Muscle of arm (tissue), 14 donors: ENCODE data around the gene SLC39A6. TPM values are rescaled to one million over a fixed set of nuclear protein-coding genes. Genes with fewer than 3 reads are reported as not detected.
"Not testable (repeated sequence)": the region's sequence is repeated elsewhere in the genome, so short reads cannot be mapped to it uniquely, and the experiment has no call there.

Experiments used
- DNase-seq: peaks from one replicate; pipeline ENCODE4 v3.0.0-alpha.2; 2013
- long read RNA-seq, 11 donors: transcript quantifications; one replicate each; lab custom pipeline, GENCODE V29; 2026
- polyA plus RNA-seq, 12 donors: library from polyadenylated mRNA; unstranded; fragments of 120-200 nt; gene quantifications; one replicate each; pipeline ENCODE4 v1.2.1, GENCODE V29; 2013; ENCODE audit not compliant: insufficient read length in 12 of 12

The SLC39A6 gene, protein sequence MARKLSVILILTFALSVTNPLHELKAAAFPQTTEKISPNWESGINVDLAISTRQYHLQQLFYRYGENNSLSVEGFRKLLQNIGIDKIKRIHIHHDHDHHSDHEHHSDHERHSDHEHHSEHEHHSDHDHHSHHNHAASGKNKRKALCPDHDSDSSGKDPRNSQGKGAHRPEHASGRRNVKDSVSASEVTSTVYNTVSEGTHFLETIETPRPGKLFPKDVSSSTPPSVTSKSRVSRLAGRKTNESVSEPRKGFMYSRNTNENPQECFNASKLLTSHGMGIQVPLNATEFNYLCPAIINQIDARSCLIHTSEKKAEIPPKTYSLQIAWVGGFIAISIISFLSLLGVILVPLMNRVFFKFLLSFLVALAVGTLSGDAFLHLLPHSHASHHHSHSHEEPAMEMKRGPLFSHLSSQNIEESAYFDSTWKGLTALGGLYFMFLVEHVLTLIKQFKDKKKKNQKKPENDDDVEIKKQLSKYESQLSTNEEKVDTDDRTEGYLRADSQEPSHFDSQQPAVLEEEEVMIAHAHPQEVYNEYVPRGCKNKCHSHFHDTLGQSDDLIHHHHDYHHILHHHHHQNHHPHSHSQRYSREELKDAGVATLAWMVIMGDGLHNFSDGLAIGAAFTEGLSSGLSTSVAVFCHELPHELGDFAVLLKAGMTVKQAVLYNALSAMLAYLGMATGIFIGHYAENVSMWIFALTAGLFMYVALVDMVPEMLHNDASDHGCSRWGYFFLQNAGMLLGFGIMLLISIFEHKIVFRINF
- 10 to 100 TPM in 11 of 12 donors, not detected in 1; 21.3 to 45.6 (median 36.3) TPM for polyA plus RNA-seq
- long read RNA-seq, donor 1, partial matches to known transcripts: 51 of 52 reads
- long read RNA-seq, donor 1, other reads (novel, unspliced or antisense): 0 of 52 reads
- long read RNA-seq, donor 2, transcript SLC39A6-201 (10 exons, 3,543 nt): major isoform, 5 of 15 reads
- long read RNA-seq, donor 2, partial matches to known transcripts: 7 of 15 reads
- long read RNA-seq, donor 2, other reads (novel, unspliced or antisense): 0 of 15 reads
- long read RNA-seq, donor 3, partial matches to known transcripts: 27 of 31 reads
- long read RNA-seq, donor 3, other reads (novel, unspliced or antisense): 0 of 31 reads
- long read RNA-seq, donor 4, partial matches to known transcripts: 16 of 20 reads
- long read RNA-seq, donor 4, other reads (novel, unspliced or antisense): 0 of 20 reads
- long read RNA-seq, donor 5, transcript SLC39A6-201 (10 exons, 3,543 nt): major isoform, 8 of 60 reads
- long read RNA-seq, donor 5, partial matches to known transcripts: 52 of 60 reads
- long read RNA-seq, donor 5, other reads (novel, unspliced or antisense): 0 of 60 reads
- long read RNA-seq, donor 6, transcript SLC39A6-201 (10 exons, 3,543 nt): major isoform, 6 of 25 reads
- long read RNA-seq, donor 6, partial matches to known transcripts: 19 of 25 reads
- long read RNA-seq, donor 6, other reads (novel, unspliced or antisense): 0 of 25 reads
- long read RNA-seq, donor 7, partial matches to known transcripts: 0 of 4 reads
- long read RNA-seq, donor 7, other reads (novel, unspliced or antisense): 0 of 4 reads
- long read RNA-seq, donor 8, transcript SLC39A6-201 (10 exons, 3,543 nt): major isoform, 10 of 15 reads
- long read RNA-seq, donor 8, partial matches to known transcripts: 5 of 15 reads
- long read RNA-seq, donor 8, other reads (novel, unspliced or antisense): 0 of 15 reads
- long read RNA-seq, donor 9, partial matches to known transcripts: 15 of 16 reads
- long read RNA-seq, donor 9, other reads (novel, unspliced or antisense): 0 of 16 reads
- long read RNA-seq, donor 10, transcript SLC39A6-201 (10 exons, 3,543 nt): major isoform, 7 of 33 reads
- long read RNA-seq, donor 10, partial matches to known transcripts: 26 of 33 reads
- long read RNA-seq, donor 10, other reads (novel, unspliced or antisense): 0 of 33 reads
- long read RNA-seq, donor 11, transcript SLC39A6-201 (10 exons, 3,543 nt): major isoform, 8 of 26 reads
- long read RNA-seq, donor 11, partial matches to known transcripts: 17 of 26 reads
- long read RNA-seq, donor 11, other reads (novel, unspliced or antisense): 0 of 26 reads

DNA sequence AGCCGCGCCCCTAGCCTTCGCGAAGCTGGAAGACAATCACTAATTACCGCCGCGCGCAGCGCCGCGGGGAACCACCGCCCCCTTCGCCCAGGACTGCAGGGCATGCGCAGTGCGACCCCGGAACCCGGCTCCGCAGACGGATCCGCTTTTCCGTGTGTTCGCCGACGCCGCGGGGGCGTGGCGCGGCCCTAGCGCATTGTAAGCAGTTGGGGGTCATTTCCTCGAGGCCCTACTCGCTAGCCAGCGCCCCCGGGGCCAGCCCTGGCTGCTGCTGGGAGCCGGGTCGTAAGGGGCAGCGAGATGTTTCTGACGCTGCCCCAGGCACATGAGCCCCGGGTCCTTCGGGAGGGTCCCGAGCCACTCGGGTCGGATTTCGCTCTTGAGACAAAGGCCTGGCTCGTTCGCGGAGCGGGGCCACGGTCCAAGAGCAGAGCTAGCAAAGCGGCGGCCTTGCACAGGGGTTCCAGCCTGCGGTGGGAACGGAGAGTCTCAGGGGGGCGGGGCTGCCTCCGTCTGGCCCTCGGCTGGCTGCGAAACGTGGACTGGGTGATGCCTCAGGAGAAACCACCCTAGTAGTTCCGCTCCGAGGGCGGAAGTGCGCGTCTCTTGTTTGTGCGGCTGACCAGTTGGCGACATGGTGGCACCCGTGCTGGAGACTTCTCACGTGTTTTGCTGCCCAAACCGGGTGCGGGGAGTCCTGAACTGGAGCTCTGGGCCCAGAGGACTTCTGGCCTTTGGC, at the start of gene SLC39A6, which contains the start of gene ELP2:
SLC39A6 (minus strand) TSS at position 41 of the 739 bp plus-strand sequence. CDS start 2,333 bp downstream, outside the sequence.
ELP2 (plus strand) TSS at position 600 of the 739 bp plus-strand sequence; CDS start at position 635, 35 bp downstream.
- peak; percentile 98 for DNase-seq

DNA sequence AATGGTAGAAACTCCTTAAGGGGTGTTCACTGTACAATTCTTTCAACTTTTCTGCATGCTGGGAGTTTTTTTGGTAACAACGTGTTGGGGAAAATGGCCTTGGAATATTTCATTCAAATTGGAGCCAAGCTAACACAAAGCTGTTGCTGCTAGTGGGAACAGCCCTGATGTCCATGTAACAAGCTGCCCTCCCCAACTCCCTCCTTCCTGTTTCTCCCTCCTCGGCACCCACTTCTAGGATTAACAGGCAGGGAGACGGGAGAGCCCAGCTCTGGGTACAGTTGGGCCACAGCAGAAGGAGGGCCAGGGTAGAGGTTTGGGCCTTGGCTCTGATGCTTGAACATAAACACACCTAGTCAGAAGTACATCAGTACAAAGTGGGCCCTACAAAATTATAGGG, 48.8 kb upstream of the SLC39A6 start:
- DNase-seq: no peak

DNA sequence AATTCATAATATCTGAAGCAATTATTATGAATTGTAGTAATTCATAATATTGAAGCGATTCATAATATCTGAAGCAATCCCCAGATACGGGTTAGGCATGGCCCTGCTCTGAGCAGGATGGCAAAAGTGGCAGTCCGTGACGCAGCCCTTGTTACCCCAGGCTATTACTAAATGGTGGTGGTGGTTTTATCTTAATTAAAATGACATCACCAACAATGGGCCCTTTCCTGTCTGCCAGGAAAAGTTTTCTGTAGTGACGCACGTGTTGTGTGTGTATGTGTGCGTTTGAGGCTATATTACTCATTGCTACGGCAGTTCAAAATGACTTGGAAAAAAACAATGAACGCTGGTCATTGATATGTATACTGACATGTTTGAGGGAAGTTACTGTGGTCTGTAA, 47.6 kb upstream of the SLC39A6 start:
- no peak for DNase-seq

DNA sequence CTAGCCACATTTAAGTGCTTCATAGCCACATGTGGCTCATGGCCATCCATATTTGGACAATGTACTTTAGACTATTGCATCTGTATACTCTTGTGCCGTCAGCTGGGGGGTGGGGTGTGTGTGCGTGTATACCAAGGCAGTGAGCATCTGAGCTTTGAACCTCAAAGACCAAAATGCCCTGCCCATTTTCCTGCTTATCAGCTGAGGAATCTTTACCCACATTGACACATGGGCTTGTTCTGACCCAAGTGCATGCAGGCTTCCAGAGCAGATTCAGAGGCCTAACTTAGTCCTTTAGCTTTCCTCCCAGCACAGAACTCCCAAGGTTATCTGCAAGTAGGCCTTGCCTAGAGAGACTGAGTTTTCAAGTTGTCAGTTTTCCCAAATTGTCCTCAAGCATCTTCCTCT, 47.0 kb upstream of the SLC39A6 start:
- no peak for DNase-seq

DNA sequence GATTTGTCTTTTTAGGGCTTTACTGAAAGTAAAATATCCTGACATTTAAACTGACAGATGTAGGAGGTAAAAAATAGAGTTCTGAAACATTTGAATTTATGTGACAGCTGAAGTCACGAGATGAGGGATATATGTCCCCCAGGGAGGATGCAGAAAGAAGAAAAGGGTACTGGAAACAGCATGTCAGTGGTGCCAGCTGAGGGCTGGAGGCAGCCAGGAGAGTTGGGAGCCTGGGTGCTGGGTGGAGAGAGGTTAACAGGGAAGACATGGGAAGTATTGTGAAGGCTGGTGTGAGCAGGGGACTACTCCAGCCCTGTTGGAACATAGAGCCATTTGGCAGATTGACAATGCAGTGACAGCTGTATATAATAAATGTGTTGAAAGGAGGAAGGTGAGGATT, 46.3 kb upstream of the SLC39A6 start:
- DNase-seq: no peak

DNA sequence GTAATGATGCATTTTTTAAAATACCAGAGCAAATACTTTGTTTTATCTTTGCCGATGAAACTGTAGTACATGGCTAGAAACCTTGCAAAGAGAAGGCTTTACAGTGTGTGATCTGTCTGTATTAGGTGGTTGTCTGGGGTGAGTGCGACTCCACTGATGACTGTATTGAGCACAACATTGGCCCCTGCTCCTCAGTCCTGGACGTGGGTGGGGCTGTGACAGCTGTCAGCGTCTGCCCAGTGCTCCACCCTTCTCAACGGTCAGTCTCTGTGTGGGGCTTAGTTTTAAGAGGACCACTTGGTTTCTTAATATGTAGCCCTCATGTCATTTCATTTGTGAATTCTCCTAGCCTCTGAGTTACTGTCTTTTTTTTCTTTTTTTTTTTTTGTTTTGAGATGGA, 40.8 kb upstream of the SLC39A6 start:
- DNase-seq: no peak

DNA sequence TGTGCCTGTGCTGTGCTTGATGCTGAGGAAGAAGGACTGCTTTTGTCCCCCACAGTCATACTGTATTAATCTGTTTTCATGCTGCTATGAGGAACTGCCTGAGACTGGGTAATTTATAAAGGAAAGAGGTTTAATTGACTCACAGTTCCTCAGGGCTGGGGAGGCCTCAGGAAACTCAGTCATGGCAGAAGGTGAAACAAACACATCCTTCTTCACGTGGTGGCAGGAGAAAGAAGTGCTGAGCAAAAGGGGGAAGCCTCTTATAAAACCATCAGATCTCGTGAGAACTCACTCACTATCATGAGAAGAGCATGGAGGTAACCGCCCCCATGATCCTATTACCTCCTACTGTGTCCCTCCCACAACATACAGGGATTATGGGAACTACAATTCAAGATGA, 39.2 kb upstream of the SLC39A6 start:
- DNase-seq: not testable (repeated sequence)

DNA sequence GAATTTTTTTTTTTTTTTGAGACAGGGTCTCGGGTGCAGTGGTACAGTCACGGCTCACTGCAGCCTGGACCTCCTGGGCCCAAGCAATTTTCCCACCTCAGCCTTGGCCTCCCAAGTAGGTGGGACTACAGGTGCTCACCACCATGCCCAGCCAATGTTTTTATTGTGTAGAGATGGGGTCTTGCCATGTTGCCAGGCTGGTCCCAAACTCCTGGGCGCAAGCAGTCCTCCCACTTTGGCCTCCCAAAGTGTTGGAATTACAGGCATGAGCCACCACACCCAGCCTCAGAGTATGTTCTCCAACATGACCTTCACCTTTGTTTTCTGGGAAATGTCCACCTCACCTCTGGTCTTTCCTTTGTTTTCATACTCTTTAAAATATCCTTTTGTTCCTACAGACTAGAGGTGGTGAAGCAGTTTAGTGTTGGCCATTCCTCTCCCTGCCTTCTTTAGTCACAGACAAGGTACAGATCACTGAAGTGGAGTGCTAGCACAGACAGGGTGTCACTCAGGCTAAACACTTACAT, 38.6 kb upstream of the SLC39A6 start:
- no peak for DNase-seq

DNA sequence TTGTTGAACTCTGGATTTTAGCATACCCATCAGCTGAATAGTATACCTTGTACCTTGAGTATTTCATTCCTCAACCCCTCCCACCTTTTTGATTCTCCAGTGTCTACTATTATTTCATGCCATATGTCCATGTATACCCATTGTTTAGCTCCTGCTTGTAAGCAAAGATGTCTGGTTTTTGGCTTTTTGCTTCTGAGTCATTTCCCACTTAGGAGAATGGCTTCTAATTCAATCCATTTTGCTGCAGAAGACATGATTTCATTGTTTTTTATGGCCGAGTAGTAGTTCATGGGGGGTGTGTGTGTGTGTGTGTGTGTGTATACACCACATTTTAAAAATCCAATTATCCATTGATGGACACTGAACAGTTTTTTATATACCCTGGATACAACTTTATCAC, 33.8 kb upstream of the SLC39A6 start:
- DNase-seq: no peak

DNA sequence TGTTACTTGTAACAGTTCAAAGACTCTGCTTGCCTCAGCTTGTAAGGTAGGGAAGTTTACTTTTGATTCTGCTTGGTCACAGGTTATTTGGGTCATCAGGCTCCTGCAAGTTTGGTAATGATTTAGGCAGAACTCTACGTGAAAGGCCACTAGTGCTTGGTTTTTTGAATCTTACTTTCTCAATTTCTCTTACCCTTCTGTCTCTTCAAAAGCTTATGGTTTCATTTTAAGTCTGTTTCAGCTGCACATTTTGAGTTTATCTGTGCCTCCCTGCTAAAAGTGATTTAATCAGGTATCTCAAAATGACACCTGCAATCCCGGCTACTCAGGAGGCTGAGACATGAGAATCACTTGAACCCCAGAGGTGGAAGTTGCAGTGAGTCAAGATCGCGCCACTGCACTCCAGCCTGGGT, 31.8 kb upstream of the SLC39A6 start:
- no peak for DNase-seq

DNA sequence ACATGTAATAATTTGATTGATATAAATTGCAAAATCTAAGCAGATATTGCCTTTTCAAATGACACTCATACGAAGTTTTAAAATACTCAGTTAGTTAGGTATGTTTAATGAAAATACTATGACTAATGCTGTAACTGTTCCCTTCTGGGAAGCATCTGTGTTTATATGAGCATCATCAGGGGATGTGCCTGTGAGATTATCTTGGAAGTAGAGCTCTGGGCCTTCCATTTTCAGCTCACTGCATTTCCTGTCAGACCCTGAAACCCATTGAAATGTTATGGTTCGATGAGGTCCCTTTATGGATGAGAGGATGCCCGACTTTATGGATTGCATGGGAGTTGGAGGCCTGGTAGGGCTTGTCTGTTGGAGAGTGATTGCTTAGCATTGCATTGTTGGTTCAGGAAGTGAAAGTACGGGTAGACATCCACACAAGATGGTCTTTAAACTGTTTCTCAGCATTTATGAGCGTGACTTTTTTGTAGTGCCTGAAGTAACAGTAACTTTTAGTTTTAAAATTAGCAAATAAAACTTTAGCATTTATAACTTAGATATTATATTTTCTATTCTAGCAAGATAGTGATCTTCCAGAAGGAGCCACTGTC, 29.2 kb upstream of the SLC39A6 start:
- no peak for DNase-seq

DNA sequence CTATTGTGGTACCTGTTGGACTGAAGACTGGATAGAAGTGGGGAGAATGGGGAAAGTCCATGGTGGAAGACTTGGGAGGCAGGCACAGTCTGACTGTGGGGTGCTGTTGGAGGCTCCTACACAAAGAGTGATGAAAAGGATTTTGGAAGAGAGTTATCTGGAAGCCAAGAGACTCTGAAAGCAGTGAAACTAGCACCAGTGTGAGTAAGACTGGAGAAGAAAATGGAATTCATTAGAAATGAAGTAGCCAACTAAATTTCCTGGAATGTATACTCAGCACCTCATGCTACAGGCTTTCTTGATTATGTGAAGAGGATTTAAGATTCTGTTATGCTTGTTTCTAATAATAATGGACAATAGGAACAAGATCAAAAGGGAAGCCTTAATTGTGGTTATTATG, 28.3 kb upstream of the SLC39A6 start:
- no peak for DNase-seq

DNA sequence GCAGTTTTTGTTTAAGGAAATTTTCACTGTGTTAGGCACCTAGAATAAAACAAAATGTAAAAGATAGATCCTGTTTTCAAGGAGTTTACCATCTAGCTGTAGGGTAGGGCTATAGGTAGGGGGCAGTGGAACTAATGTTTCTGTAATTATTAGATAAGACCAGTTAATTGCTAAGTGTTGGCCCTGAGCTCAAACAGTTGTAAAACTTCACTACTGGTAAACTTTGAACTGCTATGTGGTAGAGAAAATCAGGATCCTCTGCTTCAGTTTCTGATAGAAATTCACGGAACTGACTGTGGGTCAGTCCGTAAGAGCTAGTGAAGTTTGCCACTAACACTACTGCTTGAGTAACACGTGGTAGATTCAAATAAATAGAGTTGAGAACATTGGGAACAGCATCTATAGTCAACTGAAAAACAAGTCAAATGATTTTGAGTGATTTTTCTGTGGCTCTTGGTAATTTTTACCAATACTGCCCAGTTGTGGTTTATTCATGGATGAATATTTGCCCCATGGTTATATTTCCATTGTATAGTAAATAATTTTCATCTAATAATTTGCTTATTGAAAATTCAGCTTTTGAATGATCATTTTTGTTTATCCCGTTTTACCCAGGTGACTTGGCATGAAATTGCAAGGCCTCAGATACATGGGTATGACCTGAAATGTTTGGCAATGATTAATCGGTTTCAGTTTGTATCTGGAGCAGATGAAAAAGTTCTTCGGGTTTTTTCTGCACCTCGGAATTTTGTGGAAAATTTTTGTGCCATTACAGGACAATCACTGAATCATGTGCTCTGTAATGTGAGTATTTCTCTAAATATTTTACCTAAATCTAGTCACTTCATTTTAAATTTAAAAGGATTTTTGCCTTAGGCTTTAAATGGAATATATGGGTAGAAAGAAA, 27.0 kb upstream of the SLC39A6 start:
- no peak for DNase-seq

DNA sequence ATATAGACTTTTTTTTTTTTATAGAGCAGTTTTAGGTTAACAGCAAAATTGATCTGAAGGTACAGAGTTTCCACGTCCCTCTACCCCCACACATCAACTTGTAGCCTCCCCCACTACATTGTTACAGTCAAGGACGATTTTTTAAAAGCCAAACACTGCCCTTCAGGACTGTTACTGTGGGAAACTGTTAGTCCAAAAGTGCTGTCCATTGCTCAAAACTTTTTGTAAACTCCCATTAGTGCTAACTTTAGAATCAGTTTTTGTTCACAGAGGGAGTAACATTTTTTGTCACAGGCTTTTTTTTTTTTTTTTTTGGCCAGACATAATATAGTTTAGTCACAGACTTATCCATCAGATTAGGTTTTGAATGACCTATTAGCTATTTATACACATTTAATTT, 24.6 kb upstream of the SLC39A6 start:
- no peak for DNase-seq

DNA sequence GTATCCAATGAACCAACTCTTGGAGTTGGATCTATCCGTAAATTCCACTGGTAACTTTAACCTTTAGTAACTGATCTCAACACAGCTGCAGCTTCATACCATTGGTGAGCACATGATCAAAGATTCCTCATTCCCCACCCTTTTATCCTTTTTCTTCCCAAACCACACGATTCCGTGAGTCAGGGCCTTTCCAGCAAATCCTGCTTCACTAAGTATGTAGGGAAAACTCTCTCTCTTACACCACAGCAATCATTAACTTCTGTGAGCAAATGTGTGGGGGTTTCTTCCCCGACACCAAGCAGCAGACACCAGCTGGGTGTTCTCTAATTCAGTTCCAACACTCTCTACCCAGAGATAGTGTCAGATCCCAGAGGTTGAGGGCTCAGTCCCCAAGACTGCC, 24.1 kb upstream of the SLC39A6 start:
- no peak for DNase-seq

DNA sequence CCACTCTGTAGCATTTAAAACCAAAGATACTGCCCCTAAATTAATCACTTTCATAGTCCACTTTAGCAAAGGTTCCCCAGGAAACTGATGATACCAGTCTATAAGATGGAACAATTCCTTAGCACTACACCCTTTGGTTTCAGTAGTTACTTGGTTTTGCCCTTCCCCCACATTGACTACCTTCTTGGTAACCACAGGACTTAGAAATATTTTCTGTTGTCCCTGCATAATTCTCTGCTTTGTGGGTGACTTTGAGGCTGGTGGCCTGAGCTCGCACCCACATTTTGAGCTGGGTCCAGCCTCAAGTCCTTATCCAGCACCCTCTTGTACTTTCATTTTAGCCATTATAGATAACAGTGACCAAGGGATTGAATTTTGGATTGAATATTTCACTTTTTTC, 23.6 kb upstream of the SLC39A6 start:
- no peak for DNase-seq

DNA sequence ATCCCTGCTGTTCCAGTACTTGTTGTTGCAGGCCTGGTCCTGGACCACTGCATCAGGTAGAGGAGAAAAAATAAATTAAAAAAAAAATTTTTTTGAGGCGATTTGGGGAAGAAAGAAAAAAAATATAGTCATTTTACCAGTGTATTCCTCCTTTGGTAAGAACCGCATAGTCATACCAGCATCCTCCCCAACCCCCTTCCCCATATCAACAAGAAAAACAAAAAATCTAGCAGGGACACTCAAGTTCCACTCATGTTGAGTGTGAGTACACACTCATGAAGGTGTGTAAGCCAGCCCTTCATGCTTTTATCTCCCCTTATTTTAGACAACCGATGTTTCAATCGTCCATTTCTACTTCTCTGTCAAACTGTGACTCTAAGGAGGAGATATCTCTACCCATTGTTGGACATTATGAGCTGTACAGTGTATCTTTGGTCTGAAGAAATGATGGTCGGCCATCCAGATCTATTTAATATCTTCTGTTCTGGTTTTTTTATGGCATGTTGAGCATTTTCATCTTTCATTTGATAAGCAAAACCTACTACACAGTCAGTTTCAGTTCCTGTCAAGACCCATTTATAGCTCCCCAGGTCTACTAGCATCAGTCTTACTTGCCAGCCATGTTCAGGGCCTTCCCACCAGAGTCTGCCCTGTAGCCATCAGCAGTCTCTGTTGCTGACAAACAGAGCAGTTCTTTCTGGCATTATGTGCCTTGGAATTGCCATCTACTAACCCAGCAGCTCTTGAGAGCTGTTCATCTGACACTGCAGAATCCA, 20.6 kb upstream of the SLC39A6 start:
- no peak for DNase-seq
